Fibroblast of skin of left quadriceps (primary cell): ENCODE measurements around the gene NUP93.

Experiments
- DNase-seq, 2 experiments: peaks; one replicate each; pipeline ENCODE4 v3.0.0-alpha.2; 2013; ENCODE audit warnings: low read depth in 2 of 2

Gene NUP93

DNA sequence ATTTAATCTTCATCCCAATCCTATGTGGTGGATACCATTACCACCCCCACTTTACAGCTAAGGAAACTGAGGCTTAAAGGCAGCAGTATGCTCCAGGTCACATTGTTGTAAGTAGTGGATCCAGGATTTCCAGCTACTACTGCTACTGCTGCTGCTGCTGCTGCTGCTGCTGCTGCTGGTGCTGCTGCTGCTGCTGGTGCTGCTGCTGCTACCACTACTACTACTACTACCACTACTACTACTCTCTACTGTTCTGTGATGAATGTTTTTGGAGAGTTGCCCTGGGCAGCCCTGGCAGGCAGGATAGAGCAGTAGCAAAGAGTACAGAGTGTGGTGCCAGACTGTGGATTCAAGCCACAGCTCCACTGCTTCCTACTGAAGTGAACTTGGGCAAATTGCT lies 85.8 kb downstream of the NUP93 start:
- no peak for DNase-seq

DNA sequence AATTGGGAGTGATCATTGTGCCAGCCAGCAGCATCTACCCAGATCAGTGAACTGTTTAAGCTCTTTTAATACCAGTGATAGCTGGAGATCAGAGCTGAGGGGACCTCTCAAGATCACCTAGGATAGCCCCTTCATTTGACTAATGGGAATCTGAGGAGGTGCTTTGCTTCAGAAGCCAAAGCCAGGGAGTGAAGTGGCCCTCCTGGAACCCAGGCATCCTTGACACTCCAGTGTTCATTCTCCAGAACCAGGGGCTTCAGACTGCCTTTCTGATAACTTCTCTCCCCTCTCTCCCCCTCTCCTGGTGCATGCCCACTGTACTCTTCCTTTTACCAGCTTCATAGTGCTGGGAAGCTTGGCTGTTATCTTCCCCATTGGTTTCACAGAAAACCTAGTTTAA lies 87.1 kb downstream of the NUP93 start:
- DNase-seq = no peak

DNA sequence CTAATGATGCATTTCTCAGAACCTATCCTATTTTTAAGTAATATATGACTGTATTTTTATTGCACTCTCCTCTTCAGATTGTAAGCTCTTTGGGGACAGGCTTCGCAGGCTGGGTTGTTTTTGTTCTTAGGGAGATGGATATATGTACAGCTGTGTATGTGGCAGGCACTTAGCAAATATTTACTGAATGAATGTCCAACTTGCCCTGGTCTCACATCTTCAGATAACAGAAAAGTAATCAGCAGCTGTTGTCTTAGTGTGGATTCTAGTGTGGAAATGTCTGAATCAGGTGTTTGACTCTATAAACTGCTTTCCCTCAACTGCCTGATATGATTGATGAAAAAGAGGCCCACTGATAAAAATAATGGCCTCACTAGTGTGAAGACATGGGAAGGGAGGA lies 88.0 kb downstream of the NUP93 start:
- DNase-seq = no peak

DNA sequence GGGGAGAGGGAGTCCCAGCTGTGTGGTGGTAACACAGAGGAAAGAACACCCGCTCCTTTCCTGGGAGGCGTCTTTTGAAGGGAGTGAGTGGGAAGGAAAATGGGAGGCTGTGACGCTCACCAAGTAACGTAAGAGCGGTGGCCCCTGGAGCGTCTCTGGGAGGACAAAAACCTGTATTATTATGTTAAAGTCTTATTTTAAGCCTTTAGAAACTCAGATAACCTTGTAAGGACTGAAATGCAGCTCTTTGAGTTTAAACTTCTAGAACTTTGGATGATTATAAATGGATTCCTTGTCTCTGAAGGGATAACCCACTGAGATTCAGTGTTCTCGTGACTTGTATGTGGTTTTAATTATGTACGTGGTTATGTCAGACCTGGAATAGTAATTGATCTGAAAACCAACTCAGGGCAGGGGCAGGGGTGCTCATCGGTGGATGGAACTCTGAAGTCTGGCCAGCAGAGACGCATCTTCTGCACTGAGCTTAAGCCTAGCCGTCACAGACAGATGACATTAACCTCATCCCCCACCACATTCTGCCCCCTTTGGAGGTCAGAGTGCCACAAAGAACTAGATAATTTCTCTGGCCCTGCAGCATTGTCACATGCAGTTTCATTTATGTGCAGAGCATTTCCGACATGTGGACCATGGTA lies 93.3 kb downstream of the NUP93 start:
- no peak for DNase-seq

DNA sequence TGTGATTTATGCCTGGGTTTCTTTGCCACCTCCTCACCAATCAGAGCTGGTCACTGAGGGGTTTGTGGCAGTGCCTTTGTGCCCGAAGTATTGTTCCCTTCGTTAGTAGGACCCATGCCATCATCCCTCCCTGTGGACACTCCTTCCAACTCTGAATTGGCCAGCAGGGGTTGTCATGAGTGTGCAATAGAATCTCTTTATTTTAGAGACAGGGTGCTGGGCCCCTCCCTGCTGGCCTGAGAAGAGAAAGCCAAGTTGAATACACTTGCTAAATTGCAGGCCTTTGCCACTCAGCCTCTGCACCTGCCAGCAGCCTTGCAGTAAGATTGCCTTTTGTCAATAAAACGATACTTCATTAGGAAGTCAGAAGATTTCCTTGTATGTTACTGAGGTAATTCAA lies 94.4 kb downstream of the NUP93 start:
- no peak for DNase-seq

DNA sequence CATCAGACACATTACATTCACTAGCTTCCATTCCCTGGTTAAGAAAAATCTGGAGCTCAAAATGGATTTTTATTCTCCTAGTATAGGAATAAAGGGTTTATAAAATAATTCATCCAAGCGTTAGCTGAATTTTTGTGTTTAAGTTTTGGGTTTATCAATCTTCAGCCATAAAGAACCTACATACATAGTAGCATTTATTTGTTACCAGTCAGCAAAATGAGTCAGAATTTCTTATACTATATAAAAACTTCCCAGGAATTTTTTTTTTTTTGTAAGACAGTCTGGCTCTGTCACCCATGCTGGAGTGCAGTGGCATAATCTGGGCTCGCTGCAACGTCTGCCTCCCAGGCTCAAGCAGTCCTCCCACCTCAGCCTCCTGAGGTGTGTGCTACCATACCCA lies 94.9 kb downstream of the NUP93 start:
- no peak for DNase-seq

DNA sequence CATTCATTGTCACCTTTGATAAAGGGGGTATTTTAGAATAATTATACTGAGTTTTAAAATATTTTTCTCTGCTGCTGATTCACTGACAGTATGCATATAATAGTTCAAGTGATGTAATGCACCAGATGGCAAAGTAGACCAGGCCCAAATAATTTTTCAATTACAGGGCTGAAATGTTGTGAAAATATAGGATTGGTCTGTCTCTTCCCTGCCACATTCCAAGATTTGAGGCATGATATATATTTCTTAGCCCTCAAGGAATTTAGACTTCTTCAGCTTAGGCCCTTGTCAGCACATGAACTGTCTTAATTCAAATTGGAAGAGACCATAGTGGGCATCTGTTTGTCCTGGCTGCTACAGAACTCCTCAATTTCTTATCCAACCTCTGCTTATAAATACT lies 95.9 kb downstream of the NUP93 start:
- peak in 1 of 2 experiments; percentile 21 for DNase-seq

DNA sequence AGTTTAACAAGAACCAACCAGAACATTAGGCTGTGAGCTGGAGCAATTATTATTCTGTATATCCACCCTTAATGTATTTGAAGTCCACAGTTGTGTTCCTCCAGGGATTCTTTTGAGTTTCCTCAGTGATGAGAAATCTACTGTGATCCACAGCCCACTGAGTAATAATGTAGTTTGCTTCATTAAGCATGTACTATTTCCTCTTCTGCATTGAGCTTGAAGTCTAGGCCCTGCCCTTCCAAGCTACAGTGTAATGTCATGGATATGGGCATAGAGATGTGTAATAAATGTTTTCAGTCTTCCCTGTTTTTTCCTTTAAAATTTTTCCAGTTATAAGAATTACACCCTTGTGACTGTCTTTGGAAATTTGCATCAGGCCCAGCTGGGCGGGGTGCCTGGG lies 98.7 kb downstream of the NUP93 start:
- no peak for DNase-seq

DNA sequence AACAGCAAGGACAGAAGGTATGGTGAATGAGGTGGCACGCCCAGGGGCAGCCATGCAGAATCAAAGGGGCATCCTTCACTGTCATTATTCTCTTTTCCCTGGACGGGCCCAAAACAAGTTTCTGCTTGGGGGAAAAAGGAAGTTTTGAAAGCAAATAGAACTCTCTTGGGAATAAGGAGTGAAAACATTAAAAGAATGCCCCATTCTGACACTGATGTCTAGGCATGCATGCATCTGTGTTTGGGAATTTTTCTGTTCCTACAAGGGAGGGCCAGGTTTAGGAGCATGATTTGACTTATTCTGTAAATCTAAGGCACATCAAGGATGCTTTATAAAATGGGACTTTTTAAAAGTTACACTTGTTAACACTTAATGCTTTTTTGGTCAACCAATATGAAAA lies 100.7 kb downstream of the NUP93 start:
- DNase-seq = no peak

DNA sequence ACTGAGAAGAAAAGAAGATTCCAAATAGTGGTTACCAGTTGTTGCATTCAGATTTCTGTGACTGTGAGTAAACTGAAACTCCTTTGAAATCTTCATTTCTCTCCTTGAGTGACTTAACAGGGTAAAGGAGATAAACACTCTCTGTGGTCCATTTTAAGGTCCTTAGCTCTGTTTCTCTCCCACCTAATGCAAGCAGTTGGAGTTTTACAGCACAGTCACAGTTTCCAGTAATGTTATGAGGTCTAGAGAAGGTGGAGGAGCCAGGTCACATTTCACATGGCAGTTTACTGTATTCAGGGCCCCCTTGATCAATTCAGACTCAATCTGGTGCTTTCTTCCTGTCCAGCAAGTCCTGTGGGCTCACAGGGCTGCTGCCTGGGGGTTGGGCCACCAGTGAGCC lies 102.8 kb downstream of the NUP93 start:
- DNase-seq = no peak

DNA sequence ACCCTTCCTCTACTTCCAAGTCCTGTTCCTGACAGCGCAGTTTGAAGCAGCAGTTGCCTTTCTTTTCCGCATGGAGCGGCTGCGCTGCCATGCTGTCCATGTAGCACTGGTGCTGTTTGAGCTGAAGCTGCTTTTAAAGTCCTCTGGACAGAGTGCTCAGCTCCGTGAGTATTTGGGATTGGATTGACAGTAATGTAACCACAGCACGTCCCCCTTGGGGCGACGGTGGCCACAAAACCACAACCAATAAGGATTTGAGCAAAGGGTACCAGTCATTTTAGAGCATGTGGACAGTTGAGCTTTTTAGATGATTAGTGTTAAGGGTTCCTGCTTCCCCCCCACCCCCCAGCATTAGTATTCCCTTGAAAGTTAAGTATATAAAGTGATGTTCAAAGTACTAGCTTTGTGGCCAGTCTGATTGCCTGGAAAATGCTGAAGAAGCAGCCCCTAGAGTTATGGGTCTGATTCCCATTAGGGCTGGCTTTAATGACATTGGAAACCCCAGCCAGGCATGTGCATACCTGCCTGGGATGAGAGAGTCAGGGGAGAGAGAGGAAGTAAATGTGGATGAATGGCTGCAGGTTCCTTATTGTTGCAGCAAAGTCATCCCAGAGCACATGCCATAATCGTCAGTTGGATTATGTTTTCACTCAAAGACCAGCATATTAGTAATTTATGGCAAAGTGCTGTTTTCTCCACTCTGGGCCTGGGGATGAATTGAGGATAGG lies 103.5 kb downstream of the NUP93 start:
- DNase-seq = no peak

DNA sequence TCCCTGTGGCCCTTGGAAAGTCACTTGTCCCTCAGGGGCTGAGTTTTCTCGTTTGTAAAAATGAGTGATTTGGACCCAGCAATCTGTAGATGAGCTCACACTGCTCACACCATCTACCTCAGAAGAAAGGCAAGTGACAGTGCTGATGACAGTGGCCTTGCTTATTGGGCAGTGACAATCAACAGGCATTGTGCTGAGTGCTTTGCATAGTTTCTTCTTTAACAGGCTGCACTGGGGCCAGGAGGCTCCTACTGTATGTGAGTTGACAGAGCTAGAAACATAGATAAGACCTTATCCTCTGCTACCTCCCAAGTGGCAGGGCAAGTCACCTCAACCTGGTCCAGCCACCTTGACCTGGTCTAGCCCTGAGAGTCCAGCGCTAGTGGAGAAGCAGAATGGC lies 105.4 kb downstream of the NUP93 start:
- DNase-seq = no peak

DNA sequence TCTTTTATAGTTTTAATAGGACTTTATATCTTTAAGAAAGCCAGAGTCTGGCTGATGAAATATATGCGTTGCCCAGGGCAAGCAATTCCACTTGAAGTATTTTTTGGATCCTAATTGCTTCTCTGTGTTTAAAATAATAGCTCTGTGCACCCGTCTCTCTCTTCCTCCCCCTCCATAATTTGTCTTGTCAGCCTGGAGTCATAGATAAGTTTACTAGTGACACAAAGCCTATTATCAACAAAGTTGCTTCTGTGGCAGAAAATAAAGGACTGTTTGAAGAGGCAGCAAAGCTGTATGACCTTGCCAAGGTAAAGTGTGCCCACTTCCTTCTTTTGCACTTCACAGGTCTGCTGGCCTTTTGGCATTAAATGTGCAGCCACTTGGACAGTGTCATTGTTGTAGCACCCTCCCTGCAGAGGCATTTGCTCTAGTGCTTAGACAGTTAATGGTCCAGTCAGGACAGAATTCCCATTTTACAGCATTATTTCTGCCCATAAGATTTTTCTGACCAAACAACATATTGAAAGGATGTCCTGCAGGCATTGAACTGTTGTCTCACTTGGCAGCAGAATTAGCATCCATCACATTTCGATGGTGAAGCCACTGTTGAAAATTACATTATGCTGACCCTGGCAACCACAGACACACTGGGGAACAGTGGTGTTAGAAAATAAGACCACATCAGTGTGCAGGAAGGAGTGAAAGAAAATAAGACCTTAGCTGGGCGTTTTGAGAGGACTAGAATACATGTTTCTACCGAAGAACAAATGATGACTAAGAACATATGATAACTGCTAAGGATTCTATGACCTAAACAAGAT lies 106.7 kb downstream of the NUP93 start:
- DNase-seq = no peak

DNA sequence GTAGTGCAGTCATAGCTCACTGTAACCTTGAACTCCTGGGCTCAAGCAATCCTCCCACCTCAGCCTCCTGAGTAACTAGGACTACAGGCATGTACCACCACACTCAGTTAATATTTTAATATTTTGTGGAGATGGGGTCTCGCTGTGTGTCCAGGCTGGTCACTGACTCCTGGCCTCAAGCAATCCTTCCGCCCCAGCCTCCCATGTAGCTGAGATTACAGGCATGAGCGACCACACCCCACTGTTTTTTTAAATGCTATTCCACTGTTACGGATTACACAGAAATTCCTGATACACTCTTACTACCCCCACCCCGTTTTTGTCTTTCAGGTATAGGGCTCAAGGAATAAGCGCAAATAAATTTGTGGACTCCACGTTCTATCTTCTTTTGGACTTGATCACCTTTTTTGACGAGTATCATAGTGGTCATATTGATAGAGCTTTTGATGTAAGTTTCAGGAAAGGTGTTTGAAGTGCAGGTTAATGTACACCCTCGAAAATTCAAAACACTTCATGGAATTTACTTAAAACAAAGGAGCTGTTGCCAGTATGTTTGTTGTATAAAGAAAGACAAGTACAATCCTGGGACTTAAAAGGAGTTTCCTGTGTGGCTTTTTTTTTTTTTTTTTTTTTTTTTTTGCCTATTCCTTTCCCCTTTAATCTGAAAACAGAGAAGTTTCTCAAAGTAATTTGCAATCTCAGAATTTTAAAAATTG lies 108.9 kb downstream of the NUP93 start:
- no peak for DNase-seq

DNA sequence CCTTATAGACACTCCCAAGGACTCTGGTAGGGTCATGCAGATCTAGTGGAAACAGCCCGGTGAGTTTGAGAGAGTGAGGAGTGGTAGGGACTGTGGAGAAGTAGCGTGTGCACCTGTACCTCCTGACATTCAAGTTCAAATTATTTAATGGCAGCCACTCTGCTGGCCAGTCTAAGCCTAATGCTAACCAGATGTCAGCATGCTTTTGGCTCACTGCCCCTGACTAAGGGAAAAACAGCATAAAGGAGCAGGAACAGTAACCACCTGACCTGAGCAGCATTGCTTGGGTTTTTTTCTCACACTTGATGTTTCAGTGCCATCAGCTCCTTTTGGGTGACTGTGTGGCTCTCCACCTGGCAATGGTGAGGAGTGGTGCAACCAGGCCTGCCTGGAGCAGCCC lies 111.3 kb downstream of the NUP93 start:
- DNase-seq = peak in 1 of 2 experiments; percentile 19

DNA sequence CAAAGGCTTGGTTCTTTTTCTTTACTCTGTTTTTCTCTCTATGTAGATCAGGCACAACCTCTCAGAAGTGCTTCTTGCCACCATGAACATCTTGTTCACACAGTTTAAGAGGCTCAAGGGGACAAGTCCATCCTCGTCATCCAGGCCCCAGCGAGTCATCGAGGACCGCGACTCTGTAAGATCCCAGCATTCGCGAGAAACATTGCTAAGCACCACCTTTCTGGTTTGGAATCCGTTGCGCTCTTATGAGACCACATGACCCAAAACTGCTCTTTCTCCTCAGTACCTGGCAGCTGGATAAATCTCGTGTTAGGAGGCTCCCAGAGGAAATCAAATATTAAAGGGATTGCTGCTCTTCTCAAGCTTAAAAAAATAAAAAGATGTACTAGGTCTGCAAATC lies 111.7 kb downstream of the NUP93 start:
- no peak for DNase-seq

DNA sequence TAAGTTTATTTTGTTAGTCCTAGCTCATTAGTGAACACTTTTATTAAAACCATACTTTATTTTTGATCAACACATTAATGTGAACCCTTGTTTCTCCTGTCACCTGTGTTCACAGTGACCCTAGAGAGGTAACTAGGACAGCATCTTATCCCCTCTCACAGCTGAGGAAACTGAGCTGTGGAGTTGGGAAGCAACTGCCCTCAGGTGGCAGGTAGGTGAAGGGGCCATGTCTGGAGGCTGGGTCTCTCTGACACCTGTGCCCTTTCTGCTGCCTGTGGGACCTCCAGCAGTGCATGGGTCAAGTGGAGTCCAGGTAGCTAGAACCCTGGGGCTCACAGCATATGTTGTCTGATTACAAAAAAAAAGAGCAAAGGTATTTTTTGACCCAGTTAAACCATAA lies 112.2 kb downstream of the NUP93 start:
- DNase-seq = no peak

DNA sequence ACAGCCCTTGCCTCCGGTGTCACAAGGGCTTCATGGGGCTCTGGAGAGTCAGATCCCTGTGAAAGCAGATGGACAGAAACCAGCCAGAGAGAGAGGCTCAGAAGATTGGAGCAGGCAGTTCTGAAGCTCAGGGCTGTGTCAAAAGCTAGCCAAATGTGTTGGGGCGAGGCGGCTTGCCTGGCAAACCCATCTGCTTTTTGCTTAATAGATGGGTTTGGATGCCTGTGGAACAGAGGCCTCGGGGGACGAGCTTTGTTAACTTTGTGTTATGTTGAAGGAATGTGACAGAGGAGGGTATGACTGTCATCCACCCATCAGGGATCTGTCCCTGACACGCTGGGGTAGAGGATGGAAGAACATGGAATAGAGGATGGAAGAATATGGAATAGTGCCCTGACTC lies 114.1 kb downstream of the NUP93 start:
- DNase-seq = no peak

DNA sequence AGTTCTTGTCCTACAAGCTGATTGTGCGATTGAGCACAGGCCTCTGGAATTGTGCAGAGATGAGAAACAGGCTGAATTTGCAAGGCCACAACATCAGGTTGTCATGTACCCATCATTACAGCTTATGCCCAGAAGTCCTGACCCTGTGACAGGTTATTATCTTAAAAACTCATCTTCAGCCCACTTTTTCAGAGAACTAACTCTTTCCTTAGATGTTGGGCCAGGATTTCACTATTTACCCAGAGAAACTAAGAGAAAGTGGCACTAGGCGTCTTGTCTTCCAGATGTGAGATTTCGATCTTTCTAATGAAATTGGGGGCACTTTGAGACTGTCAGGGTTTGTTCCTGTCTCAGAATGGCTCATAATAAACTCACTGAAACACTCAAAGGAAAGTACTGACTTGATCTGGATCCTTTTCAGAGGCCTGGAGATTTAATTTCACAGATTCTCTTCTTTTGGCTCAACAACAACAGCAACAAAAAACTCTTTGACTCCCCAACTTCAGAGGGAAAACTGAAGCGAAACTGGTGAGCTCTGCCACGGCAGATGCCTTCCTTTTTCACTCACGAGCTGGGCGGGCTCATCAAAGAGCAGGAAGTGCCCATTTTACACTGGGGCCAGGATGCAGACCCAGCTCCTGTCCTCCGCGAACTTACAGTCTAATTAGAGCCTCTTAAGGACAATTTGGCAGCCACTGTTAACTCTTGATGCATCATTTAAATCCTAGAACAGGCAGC lies 117.4 kb downstream of the NUP93 start:
- DNase-seq = no peak

DNA sequence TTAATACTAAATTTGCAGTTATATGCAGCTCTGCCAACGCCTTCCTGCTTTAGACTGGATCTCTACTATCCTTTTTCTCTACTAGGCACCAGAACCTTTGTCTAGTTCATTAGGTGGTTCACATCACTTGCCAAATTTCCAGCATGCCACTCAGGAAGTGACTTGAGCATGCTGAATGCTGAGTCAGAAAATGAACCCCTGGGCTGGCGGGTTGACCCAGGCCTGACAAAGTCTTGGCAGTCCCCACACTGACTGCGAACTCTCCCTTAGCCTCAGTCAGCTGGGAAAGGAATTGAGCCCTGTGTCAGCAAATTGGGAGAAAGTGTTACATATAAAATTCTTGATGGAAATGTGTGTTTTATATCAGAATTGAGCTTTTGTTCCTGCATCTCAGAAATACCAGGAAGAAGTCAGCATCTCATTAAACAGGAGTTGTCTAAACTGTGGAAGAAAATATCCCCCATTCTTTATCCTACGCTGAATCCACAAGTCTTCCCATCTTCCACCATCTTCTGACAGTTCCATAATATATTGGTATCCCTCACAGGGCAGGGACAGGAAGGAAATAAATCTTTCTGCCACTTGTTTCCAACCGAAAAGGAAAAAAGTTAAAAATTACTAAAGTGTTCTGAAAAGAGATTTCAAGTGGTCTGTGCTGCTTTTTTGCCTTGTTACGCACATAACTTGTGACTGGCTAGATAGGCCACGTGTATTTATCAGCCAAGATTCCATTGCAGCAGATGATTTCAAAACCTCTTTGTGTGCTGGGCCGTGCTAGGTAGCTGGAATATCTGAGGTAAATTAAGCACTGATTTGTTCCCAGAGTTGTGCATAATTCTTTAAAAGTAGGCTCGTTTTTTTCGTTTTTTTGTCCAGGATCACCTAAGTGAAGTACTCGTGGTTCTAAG lies 118.4 kb downstream of the NUP93 start:
- DNase-seq = no peak
